Thoracic aorta (tissue), 2 donors: ENCODE data around the gene HPS5. TPM values are rescaled to one million over a fixed set of nuclear protein-coding genes. Genes with fewer than 3 reads are reported as not detected.

Experiments
- ATAC-seq: fragments of 150-250 bp; one replicate; pipeline ENCODE4 v1.8.0; 2017; ENCODE audit warnings: low read depth; ENCODE audit not compliant: insufficient number of reproducible peaks, low FRiP score
- DNase-seq: peaks from one replicate; pipeline ENCODE4 v3.0.0-alpha.2; 2020; ENCODE audit warnings: low spot score
- H3K27ac ChIP-seq, 2 donors: fragments of 200-600 bp; sonication (generic); 1 replicate in 1 of 2; 2 replicates in 1 of 2; pipeline ENCODE4 v1.5.1; 2016; ENCODE audit warnings: mild to moderate bottlenecking in 2 of 2, moderate library complexity in 2 of 2
- H3K27me3 ChIP-seq: fragments of 200-600 bp; sonication (generic); replicated peaks from 2 replicates; pipeline ENCODE4 v1.6.0; 2016; ENCODE audit warnings: mild to moderate bottlenecking; ENCODE audit not compliant: insufficient read depth
- H3K36me3 ChIP-seq: fragments of 200-600 bp; sonication (generic); one replicate; pipeline ENCODE4 v1.5.1; 2016
- H3K4me1 ChIP-seq, 2 donors: fragments of 200-600 bp; sonication (generic); 1 replicate in 1 of 2; 2 replicates in 1 of 2; pipeline versions ENCODE4 v1.5.1 to v1.6.0; 2016; ENCODE audit warnings: low read depth in 2 of 2, mild to moderate bottlenecking in 1 of 2; ENCODE audit not compliant: control insufficient read depth in 1 of 2
- H3K4me3 ChIP-seq: fragments of 200-600 bp; sonication (generic); 2 replicates; pipeline ENCODE4 v1.5.1; 2016; ENCODE audit warnings: mild to moderate bottlenecking
- H3K9me3 ChIP-seq: fragments of 200-600 bp; sonication (generic); 2 replicates; pipeline ENCODE4 v1.5.1; 2016
- total RNA-seq, 2 donors: library from RNA; depleted of rRNA; stranded (reverse); fragments of >200 nt; gene quantifications; one replicate each; pipeline versions ENCODE4 v1.1.0 to v1.2.3, GENCODE V29; 2016
- TF ChIP-seq, protein P1 (sequence below): fragments of 200-600 bp; sonication (generic); IDR thresholded peaks from one replicate; pipeline ENCODE4 v1.5.1; 2019; ENCODE audit warnings: antibody characterized with exemption

HPS5 gene
- total RNA-seq, 2 donors from 2014 or later: 42.9 to 139 TPM

DNA sequence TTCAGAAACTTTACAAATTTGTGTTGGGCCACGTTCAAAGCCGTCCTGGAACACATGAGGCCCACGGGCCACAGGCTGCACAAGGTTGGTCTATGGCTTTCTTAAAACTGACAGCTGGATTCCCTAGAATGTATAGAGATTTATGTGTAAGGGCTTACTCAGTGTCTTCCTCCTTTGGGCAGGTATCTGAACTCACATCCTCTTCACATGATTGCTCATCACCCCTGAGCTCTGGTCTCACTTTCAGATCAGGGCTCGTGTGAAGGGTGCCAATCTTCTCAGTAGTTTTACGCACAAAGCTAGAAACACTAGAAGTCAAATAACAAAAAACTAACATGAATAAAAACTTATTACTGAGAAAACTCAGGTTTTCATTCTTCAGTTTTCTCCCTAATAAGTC lies 27.1 kb downstream of the HPS5 start:
- H3K27ac ChIP-seq: no peak overlapping the region
- H3K4me1 ChIP-seq: no peaks in the 10 kb centered on the region
- H3K27me3 ChIP-seq: no peaks in the 10 kb centered on the region
- H3K36me3 ChIP-seq: peaks cover 57% of the 10 kb centered on the region
- no peak for DNase-seq
- no peak overlapping the region for H3K4me3 ChIP-seq
- no peaks in the 10 kb centered on the region for H3K9me3 ChIP-seq
- no peak for ATAC-seq
- TF ChIP-seq, protein P1, sequence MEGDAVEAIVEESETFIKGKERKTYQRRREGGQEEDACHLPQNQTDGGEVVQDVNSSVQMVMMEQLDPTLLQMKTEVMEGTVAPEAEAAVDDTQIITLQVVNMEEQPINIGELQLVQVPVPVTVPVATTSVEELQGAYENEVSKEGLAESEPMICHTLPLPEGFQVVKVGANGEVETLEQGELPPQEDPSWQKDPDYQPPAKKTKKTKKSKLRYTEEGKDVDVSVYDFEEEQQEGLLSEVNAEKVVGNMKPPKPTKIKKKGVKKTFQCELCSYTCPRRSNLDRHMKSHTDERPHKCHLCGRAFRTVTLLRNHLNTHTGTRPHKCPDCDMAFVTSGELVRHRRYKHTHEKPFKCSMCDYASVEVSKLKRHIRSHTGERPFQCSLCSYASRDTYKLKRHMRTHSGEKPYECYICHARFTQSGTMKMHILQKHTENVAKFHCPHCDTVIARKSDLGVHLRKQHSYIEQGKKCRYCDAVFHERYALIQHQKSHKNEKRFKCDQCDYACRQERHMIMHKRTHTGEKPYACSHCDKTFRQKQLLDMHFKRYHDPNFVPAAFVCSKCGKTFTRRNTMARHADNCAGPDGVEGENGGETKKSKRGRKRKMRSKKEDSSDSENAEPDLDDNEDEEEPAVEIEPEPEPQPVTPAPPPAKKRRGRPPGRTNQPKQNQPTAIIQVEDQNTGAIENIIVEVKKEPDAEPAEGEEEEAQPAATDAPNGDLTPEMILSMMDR: no peak

DNA sequence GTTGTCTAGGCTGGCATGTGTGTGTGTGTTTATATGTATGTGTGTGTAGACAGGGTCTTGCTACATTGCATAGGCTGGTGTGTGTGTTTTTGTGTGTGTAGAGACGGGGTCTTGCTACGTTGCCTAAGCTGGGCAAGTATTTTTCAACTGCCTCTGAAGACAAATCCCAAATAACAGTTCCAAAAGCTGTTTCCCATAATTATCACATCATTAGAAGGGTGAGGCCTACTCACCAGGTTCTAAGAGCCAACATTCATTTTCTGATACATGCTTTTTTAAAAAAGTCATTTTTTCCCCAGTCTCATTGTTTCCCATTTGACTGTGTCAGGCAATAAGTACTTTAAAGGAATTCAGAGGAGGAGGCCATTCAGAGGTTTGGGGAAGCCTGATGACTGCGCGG lies 33.0 kb downstream of the HPS5 start:
- Histone ChIP-seq H3K27ac (no peak overlapping the region), H3K9me3 (no peaks in the 10 kb centered on the region), H3K4me3 (no peak overlapping the region), H3K27me3 (no peaks in the 10 kb centered on the region), H3K4me1 (no peaks in the 10 kb centered on the region), H3K36me3 (peaks cover 65% of the 10 kb centered on the region)
- no peak for DNase-seq
- TF ChIP-seq, protein P1: no peak
- ATAC-seq: no peak

GRCh38 chr11:18285841-18286240 lies 36.1 kb downstream of the HPS5 start:
- no peaks in the 10 kb centered on the region for H3K9me3 ChIP-seq
- H3K36me3 ChIP-seq: peaks cover 55% of the 10 kb centered on the region
- TF ChIP-seq, protein P1: no peak
- no peak overlapping the region for H3K27ac ChIP-seq
- no peak overlapping the region for H3K4me3 ChIP-seq
- ATAC-seq (no peak), DNase-seq (no peak)
- H3K4me1 ChIP-seq: no peaks in the 10 kb centered on the region
- H3K27me3 ChIP-seq: no peaks in the 10 kb centered on the region

- Histone ChIP-seq H3K36me3 (peaks cover 40% of the 10 kb centered on the region), H3K27ac (no peak overlapping the region), H3K27me3 (no peaks in the 10 kb centered on the region), H3K4me3 (no peak overlapping the region), H3K4me1 (no peaks in the 10 kb centered on the region), H3K9me3 (no peaks in the 10 kb centered on the region)
- ATAC-seq: no peak
- no peak for DNase-seq
- TF ChIP-seq, protein P1: no peak
These were observed 39.3 kb downstream of the HPS5 start for GRCh38 chr11:18282626-18283025.

DNA sequence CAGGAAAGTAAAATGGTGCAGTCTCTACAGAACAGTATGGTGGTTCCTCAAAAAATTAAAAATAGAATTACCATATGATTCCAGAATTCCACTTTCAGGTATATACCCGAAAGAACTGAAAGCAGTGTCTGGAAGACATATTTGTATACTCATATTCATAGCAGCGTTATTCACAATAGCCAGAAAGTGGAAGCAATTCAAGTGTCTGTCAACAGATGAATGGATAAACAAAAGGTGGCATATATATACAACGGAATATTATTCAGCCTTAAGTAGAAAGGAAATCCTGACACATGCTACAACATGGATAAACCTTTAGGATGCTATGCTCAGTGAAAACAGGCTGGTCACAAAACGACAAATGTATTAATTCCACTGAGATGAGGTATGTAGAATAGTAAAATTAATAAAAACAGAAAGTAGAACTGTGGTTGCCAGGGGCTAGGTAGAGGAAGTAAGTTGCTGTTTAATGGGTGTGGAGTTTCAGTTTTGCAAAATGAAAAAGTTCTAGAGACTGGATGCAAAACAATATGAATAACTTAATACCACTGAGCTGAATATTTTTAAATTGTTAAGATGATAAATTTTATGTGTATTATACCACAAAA lies 41.4 kb downstream of the HPS5 start:
- no peak for DNase-seq
- TF ChIP-seq, protein P1: no peak
- Histone ChIP-seq H3K4me1 (no peaks in the 10 kb centered on the region), H3K27ac (no peak overlapping the region), H3K4me3 (no peak overlapping the region), H3K9me3 (no peaks in the 10 kb centered on the region), H3K36me3 (peaks cover 22% of the 10 kb centered on the region), H3K27me3 (no peaks in the 10 kb centered on the region)
- no peak for ATAC-seq
